Omental fat pad (tissue), 4 donors: ENCODE results near the gene EPHB2. TPM values are rescaled to one million over a fixed set of nuclear protein-coding genes. Genes with fewer than 3 reads are reported as not detected.

Experiments
- ATAC-seq: fragments of 150-250 bp; one replicate; pipeline ENCODE4 v1.9.1; 2016; ENCODE audit warnings: mild to moderate bottlenecking, moderate library complexity; ENCODE audit not compliant: low FRiP score
- DNase-seq: peaks from one replicate; pipeline ENCODE4 v3.0.0-alpha.2; 2019; ENCODE audit warnings: low spot score
- CTCF ChIP-seq, 3 donors: fragments of 450-650 bp; IDR thresholded peaks; one replicate each; pipeline ENCODE4 v1.5.1; 2016 to 2017; ENCODE audit warnings: antibody characterized with exemption in 3 of 3, mild to moderate bottlenecking in 3 of 3, moderate library complexity in 2 of 3
- total RNA-seq, 4 donors: library from RNA; depleted of rRNA; stranded (reverse); fragments of >200 nt; gene quantifications; one replicate each; pipeline ENCODE4 v1.1.0, GENCODE V29; 2016

EPHB2 gene
- total RNA-seq, 4 donors from 2014 or later = 3.5 to 5.5 (median 4.7) TPM

DNA sequence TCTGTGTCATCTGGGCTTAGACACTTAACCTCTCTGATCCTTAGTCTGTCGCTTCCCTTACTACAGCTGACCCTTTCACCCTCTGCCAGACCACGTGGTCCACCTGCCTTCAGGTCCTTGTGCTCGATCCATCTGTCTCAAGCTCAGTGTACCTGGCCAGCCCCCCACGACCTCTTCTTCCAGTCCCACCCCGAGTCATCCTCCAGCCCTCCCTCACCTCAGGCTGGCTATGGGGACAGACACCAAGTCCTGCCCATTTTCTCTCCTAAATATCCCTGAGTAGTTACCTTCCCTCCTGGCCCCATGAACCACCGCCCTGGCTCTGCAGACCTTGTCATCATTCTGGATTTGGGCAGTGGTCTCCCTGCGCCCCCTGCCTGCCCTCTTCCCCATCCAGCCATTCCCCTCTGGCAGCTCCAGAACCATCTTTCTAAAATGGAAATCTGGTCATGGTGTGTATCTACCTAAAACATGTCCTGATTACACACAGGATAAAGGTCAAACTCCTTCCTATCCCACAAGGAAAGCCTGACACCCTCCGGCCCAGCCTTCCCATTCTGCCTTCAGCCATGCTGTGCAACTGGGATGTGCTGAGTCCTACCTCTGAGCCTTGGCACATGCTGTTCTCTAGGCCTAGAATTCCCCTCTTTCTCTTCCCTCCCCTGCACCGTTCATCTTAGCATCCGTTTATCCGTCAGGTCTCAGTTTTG lies 107.6 kb downstream of the EPHB2 start:
- DNase-seq (no peak), ATAC-seq (no peak)
- no peak for TF ChIP-seq CTCF (IDR thresholded peaks at IDR 0.05)

- ATAC-seq (no peak), DNase-seq (no peak)
- no peak for TF ChIP-seq CTCF (IDR thresholded peaks at IDR 0.05)
Observed at GRCh38 chr1:22819361-22819760, 108.7 kb downstream of the EPHB2 start.

DNA sequence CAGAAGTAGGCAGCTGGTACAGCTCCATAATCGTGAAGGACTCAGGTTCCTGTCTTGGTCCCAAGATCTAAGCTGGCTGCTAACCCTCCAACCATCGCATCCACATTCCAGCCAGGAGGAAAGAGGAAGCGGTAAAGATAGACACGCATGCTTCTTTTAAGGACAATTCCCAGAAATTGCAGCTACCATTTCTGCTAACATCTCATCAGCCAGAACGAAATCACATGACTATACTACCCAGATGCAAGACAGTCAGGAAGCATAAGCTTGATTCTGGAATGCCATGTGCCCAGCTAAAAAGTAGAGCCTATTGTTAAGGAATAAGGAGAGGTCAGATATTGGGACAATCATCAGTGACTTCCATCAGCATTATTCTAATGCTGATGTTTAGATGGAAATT lies 110.4 kb downstream of the EPHB2 start:
- TF ChIP-seq CTCF (IDR thresholded peaks at IDR 0.05) = no peak
- no peak for ATAC-seq
- no peak for DNase-seq

DNA sequence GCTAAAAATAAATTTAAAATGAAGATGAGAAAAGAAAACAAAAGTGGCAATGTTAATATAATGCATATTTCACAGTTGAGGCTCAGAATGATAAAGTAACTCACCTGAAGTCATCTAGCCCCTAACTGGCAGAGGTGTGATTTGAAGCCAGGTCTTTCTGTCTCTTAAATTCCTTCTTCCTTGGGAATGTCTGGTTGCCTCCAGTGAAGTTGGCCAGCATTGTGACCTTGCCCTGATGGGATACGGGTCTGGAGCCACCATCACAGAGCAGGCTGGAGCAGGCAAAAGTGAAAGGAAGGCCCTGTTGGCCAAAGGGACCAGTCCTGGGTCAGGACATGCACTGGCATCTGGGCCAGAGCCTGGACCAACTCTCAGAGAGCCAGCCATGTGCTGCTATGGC lies 111.7 kb downstream of the EPHB2 start:
- ATAC-seq (no peak), DNase-seq (no peak)
- no peak for TF ChIP-seq CTCF (IDR thresholded peaks at IDR 0.05)

DNA sequence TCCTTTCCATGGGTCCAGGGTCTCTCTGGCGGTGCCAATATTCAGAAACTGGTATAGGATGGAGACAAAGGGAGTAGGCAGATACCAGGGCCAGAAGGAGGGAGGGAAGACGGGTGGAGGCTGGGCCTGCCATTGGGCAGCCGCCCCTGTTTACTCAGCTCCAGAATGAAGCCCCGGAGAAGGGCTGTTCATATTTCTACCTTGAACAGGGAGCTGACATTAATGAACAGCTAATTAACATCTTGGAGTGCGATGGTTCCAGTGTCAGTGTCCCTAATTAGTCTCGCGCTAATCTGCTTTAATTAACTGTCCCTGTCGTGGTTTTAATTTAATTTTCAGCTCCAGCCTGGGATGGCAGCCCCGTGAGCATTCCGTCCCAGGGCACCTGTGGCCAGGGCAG lies 113.8 kb downstream of the EPHB2 start:
- no peak for TF ChIP-seq CTCF (IDR thresholded peaks at IDR 0.05)
- DNase-seq = no peak
- ATAC-seq = no peak

DNA sequence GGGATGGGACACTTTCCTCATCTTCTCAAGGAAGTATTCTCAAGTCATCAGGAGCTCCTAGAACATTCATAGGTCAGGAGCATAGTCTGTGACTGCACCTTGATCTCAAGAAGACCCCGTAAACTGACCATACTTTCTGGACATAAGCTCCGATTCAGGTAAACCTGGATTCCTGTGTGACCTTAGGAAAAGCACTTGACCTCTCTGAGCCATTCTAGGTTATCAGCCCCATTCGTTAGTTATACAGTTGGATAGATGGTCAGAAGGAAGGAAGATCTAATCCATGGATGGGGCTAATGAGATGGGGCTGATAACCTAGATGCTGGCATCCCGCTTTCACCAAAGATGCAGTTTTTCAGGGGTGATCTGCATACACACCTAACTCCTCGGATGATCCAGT lies 114.3 kb downstream of the EPHB2 start:
- DNase-seq (no peak), ATAC-seq (no peak)
- no peak for TF ChIP-seq CTCF (IDR thresholded peaks at IDR 0.05)

- no peak for TF ChIP-seq CTCF (IDR thresholded peaks at IDR 0.05)
- DNase-seq (no peak), ATAC-seq (no peak)
Observed at GRCh38 chr1:22825486-22826189, 115.0 kb downstream of the EPHB2 start.
